NCI-H2227 (cell line): ENCODE data around the gene MST1.

Experiments
- DNase-seq: peaks from one replicate; lab custom pipeline; 2025; ENCODE audit not compliant: unreplicated experiment; lab: John Stamatoyannopoulos, UW

Gene MST1

GRCh38 chr3:49718858-49719213, 29.6 kb upstream of the MST1 start:
- no peak for DNase-seq

- DNase-seq, result no peak
Observed at GRCh38 chr3:49717959-49718857, 28.9 kb upstream of the MST1 start.

DNA sequence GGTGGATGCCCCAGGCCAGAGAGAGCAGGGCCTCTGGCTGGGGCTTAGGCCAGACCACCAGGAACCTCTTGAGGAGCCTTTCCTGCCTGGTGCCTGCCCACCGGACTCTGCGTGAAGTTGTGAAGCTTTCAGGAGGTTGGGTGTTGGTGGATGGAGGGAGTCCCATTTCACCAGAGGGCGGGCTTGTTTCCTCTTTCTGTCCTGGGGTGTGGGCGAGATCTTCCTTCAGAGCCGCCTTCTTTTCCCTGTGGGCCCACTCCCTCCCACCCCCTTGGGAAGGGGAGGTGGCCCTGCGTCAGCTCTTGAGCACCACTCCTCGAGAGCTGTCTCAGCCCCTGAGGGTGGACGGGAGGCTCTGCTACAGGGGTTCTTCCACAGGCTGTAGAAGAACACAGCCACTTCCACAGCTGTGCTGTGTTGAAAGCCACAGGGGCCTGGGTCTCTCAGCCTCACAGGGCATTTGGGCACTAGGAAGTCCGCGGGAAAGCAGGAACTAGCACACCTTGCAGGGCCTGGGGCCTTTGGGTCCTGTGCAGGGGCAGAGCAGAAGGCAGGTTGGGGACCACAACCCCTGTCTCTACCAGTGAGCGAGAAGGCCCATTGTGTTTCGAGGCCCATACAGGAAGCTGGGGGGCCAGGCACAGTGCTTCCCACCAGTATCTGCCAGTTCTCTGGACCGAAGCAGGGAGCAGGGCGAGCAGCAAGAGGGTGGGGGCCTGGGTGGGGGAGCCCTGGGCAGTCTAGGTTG, 28.1 kb upstream of the MST1 start:
- DNase-seq, result no peak

GRCh38 chr3:49716691-49717210, 27.5 kb upstream of the MST1 start:
- DNase-seq, result no peak

GRCh38 chr3:49716169-49716568, 26.9 kb upstream of the MST1 start:
- DNase-seq, result no peak

- DNase-seq, result no peak
Observed at GRCh38 chr3:49715611-49716121, 26.4 kb upstream of the MST1 start.

GRCh38 chr3:49714728-49715550, 25.7 kb upstream of the MST1 start:
- DNase-seq, result no peak

- no peak for DNase-seq
Observed at GRCh38 chr3:49713336-49714105, 24.2 kb upstream of the MST1 start.

DNA sequence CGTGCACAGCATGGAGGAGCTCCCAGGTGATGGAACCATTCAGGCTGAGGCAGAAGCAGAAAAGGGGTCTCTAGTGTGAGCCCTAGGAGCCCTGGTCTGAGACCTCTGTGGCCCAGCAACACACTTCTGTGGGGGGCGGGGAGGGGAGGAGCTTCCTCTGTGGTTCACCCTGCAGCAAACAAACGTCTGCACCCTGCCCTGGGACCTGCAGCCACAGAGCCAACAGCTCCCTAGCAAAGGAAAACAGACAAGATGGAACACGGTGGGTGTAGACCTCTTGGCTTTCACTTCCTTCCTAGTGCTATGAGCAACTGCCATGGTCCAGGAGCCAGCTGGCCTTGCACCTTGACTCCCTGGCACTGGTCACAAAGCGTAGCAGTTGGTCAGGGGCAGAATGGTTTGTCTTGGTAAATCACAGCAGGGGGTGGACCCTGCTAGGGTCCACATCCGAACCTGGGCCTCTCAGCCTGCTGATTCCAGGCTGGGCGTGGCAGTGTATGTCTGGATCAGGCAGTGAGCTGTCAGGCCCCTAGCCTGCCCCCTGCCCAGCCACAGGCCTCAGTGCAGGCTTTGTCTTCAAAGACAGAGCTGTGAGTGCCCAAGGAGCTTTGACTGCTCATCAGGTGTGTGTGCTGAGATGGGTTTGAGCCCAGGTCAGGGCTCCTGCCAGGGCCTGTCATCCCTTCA, 23.5 kb upstream of the MST1 start:
- DNase-seq, result no peak

DNA sequence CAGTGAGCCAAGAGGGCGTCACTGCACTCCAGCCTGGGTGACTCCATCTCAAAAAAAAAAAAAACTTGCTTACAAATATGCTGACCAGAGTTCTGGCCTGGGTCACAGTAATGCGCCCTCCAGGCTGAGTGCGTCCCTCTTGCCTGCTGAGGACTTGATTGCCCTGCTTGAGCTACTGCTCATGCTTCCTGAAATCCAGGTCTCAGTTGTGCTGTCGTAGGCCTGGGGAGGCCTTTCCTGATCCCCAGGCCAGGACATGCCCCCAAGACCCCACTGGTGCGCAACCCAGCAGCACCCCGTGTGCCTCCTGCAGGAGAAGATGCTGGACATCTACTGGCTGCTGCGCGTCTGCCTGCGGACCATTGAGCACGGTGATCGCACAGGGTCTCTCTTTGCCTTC, 22.9 kb upstream of the MST1 start:
- no peak for DNase-seq

GRCh38 chr3:49711489-49711888, 22.2 kb upstream of the MST1 start:
- no peak for DNase-seq

GRCh38 chr3:49709852-49710251, 20.6 kb upstream of the MST1 start:
- DNase-seq, result no peak

- DNase-seq, result no peak
Observed at GRCh38 chr3:49707113-49707480, 17.8 kb upstream of the MST1 start.

GRCh38 chr3:49706456-49707112, 17.3 kb upstream of the MST1 start:
- no peak for DNase-seq

DNA sequence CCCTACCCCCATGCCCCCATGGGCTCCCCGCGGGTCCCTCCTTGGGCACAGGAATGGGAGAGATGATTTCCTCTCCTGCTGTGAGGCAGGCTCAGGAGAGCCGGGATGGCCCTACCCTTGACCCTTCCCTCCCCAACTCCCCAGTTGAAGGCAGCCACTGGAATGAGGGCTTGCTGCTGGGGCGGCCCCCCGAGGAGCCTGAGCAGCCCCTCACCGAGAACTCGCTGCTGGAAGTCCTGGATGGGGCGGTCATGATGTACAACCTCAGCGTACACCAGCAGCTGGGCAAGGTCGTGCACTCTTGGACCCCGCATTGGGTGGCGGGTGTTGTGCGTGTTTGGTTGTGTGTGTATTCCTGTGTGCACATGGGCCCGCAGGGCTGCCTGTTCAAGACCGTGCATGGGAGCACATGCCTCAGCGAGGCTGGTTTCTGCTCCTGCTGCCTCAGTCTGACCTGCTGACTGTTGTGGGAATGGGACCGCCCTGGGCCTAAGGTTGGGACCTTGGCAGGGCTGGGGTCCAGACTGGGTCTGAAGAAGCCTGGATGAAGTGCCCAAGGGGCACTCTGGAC, 16.2 kb upstream of the MST1 start:
- DNase-seq, result no peak

GRCh38 chr3:49704629-49705028, 15.4 kb upstream of the MST1 start:
- no peak for DNase-seq

DNA sequence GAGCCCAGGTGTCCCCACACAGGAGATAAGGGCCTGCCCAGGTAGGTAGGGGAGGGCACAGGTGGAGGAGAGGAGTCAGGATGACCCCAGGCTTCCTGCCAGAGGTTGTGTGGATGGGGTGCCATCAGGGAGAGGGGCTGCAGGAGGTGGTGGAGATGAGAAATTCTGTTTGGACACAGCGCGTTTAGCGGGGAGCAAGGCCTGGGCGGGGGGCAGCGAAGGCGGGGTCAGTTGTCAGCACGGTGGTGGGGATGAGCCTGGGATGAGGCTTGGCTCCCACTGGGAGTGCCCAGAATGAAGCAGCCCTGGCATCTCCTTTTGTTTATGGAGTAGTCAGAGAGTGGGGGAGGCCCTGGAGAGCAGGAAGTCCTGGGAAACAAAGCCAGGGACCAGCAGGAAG, 14.7 kb upstream of the MST1 start:
- no peak for DNase-seq

DNA sequence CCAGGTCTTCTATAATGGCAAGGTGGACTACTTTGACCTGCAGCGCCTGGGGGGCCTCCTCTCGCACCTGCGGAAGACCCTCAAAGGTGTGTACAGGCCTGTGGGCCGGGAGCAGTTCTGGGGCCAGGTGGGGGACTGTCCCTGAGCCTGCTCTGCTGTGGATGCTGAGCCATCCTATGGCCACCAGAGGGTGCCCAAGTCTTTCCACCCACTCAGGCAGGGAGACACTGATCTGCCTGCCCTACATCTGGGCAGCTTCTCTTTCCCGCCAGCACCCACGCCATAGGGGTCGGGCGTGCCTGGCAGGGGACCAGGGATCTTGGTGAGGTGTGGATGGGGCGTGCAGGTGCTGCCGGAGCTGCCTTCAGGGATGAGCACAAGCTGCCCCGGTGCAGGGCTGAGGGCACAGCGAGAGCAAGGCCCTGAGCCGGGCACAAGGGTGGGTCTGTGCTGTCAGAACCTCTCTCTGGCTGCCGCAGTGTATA, 14.2 kb upstream of the MST1 start:
- DNase-seq, result peak; percentile 68

DNA sequence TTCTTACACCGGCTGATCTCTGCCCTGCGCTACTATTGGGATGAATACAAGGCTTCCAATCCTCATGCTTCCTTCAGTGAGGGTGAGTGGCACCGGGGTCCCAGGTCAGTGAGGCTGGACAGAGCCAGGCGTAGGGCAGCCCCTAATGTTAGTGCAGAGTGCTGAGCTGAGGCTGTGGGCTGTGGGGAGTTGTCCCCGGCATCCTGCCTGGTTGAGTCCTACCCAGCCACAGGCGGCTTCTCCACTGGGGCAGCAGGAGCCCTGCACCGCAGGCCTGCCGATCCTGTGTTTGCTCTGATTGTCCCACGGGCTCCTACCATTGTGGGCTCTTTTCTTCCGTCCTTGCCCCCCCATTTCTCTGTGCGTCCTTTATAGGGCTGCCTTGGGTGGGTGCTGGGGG, 13.4 kb upstream of the MST1 start:
- no peak for DNase-seq
